ENCODE measurements around the gene ANKRD39. TPM values are rescaled to one million over a fixed set of nuclear protein-coding genes. Genes with fewer than 3 reads are reported as not detected.
A peak's percentile ranks its signal among the peaks of the same experiment; 100 is the strongest.

ANKRD39 gene
- total RNA-seq, 1 experiment from 2014 or later, result 11.1 TPM

DNA sequence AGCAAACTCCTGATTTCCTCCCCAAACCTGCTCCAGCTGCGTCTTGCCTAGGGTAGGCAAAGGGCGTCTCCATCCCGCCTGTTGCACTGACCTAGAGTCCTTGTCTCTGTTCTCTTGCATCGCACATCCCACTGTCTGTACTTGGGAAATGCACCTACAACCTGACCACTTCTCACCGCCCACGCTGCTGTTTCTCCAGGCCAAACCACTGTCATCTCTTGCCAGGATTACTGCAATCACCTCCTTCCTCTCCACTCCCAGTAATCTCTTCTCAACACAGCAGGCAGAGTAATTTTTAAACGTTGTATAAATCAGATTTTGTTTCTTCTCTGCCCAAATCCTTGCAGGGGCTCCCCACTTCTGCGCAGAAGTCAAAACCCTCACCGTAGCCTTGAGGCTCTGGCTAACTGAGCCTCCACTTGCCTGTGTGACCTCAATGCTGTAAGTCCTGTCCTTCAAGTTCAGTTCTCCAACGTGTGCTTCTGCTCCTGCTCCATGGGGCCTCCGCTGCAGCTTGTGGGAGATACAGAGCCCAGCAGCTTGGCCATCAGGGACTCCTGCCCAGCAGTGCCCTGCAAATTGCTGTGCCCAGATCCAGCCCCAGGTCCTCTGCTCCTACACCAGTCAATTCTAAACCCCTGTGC is 39.8 kb upstream of the ANKRD39 start:
- Histone ChIP-seq H3K9me3 (ENCODE audit: low read length) (no peaks in the 10 kb centered on the region), H3K27ac (ENCODE audit: low read length) (no peak overlapping the region), H3K27me3 (ENCODE audit: low read length) (no peaks in the 10 kb centered on the region), H3K9ac (ENCODE audit: low read length) (no peak overlapping the region), H3K9me2 (replicated peaks; ENCODE audit: insufficient read depth, low read length) (no peaks in the 10 kb centered on the region), H3K79me2 (ENCODE audit: low read length) (no peaks in the 10 kb centered on the region), H3K36me3 (ENCODE audit: insufficient read depth, low read length) (no peaks in the 10 kb centered on the region), H3K4me3 (ENCODE audit: low read length) (no peak overlapping the region), H3K4me2 (ENCODE audit: low read depth, low read length, poor library complexity, severe bottlenecking) (no peak overlapping the region), H3K4me1 (ENCODE audit: low read length) (peaks cover 7% of the 10 kb centered on the region), H4K20me1 (ENCODE audit: insufficient read depth, low read depth, low read length) (no peaks in the 10 kb centered on the region), H2AFZ (ENCODE audit: low read length) (no peak overlapping the region)
- DNase-seq, result no peak

DNA sequence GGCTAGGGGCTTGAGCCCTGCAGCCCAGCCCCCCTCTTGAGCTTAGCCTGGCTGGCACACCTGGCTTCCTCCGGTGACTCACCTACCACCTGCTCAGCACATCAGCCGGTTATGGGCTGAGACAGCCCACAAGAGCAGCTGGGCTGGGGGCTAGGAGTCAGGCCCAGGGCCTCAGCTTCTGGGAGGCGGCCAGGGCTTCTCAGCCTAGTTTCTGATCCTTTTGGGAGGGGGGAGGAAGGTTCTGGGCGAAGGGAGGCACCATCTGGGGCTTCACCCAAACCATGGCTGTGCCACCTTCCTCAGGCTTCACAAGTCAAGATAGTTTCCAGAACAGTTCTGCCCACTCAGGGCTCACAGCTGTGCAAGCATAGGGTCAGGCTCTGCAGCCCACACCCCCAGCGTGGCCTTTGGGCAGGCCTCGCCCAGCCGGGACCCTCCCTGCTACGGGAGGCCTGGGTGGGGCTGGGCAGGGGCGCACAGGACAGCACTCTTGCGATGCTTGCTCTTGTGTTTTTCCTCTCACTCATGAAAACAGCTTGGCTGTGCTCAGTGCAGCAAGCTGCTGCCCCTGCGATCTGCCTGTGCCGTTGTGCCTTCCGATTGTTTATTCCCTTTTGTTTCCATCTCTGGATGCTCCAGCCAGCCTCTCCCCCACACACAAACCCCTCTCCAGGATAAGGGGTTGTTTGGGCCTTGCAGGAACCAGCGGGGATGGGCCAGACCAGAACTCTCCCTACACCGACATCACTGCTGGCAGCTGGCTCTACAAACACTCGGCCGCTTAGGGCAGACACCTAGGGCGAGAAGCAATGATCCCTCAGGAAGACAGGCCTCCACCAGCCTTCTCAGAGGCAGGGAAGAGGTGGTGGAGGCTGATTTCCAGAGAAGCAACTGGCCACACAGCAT is 38.2 kb upstream of the ANKRD39 start:
- Histone ChIP-seq H3K9me3 (ENCODE audit: low read length) (no peaks in the 10 kb centered on the region), H3K27ac (ENCODE audit: low read length) (no peak overlapping the region), H3K4me3 (ENCODE audit: low read length) (no peak overlapping the region), H3K27me3 (ENCODE audit: low read length) (no peaks in the 10 kb centered on the region), H3K36me3 (ENCODE audit: insufficient read depth, low read length) (no peaks in the 10 kb centered on the region), H4K20me1 (ENCODE audit: insufficient read depth, low read depth, low read length) (no peaks in the 10 kb centered on the region), H3K9ac (ENCODE audit: low read length) (no peak overlapping the region), H3K9me2 (replicated peaks; ENCODE audit: insufficient read depth, low read length) (no peaks in the 10 kb centered on the region), H3K4me2 (ENCODE audit: low read depth, low read length, poor library complexity, severe bottlenecking) (no peak overlapping the region), H3K79me2 (ENCODE audit: low read length) (no peaks in the 10 kb centered on the region), H2AFZ (ENCODE audit: low read length) (no peak overlapping the region), H3K4me1 (ENCODE audit: low read length) (peaks cover 12% of the 10 kb centered on the region)
- DNase-seq, result no peak

DNA sequence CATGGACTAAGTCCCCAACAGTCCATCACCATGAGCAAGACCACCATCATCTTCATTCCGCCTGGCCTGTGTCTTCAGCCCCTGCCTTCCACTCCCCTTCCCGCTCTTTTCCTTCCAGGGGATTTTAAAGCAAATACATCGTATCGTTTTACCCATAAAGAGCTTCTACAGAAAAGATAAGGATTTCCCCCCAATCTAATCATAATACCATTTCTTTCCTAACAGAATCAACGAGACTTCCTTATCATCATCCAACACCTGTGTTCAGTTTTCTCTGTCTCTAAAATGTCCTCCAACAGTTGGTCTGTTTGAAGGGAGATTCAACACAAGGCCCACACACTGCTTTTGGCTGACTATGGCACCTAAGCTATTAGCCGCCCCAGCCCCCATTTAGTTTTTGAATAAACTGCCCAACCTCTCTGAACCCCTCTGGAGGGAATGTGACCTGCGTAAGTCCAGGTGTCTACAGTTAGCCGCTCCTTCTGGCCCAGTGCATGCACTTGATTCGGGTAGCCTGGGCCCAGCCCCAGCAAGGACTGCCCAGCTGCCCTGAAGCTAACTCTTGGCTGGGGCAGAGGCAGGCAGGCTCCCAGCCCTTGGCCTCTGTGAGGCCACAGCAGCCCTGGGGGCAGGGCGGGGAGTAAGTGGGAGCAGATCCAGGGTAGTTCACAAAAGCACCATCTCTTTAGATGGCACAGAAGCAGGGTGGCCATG is 37.4 kb upstream of the ANKRD39 start:
- Histone ChIP-seq H3K79me2 (ENCODE audit: low read length) (no peaks in the 10 kb centered on the region), H2AFZ (ENCODE audit: low read length) (no peak overlapping the region), H3K4me2 (ENCODE audit: low read depth, low read length, poor library complexity, severe bottlenecking) (no peak overlapping the region), H3K9me3 (ENCODE audit: low read length) (no peaks in the 10 kb centered on the region), H3K4me3 (ENCODE audit: low read length) (no peak overlapping the region), H3K9ac (ENCODE audit: low read length) (no peak overlapping the region), H3K36me3 (ENCODE audit: insufficient read depth, low read length) (no peaks in the 10 kb centered on the region), H3K27me3 (ENCODE audit: low read length) (no peaks in the 10 kb centered on the region), H3K27ac (ENCODE audit: low read length) (no peak overlapping the region), H4K20me1 (ENCODE audit: insufficient read depth, low read depth, low read length) (no peaks in the 10 kb centered on the region), H3K9me2 (replicated peaks; ENCODE audit: insufficient read depth, low read length) (no peaks in the 10 kb centered on the region), H3K4me1 (ENCODE audit: low read length) (peaks cover 12% of the 10 kb centered on the region)
- no peak for DNase-seq

DNA sequence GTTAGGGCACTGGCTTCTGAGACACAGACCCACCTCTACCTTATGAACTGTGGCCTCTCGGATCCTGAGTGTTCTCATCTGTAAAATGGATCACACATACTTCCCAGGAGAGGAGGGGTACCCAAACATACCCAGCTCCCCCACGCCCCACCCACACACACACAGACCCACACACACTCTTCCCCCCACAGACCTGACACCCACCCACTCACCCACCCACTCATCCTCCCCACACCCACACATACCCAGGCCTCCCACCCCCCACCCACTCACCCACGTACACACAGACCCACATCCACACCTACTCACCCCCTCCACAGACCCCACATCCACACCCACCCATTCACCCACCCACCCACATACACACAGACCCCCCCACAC is 36.3 kb upstream of the ANKRD39 start:
- Histone ChIP-seq H3K9me3 (ENCODE audit: low read length) (no peaks in the 10 kb centered on the region), H3K36me3 (ENCODE audit: insufficient read depth, low read length) (no peaks in the 10 kb centered on the region), H3K79me2 (ENCODE audit: low read length) (no peaks in the 10 kb centered on the region), H2AFZ (ENCODE audit: low read length) (no peak overlapping the region), H3K9ac (ENCODE audit: low read length) (no peak overlapping the region), H3K27ac (ENCODE audit: low read length) (no peak overlapping the region), H4K20me1 (ENCODE audit: insufficient read depth, low read depth, low read length) (no peaks in the 10 kb centered on the region), H3K4me2 (ENCODE audit: low read depth, low read length, poor library complexity, severe bottlenecking) (no peak overlapping the region), H3K9me2 (replicated peaks; ENCODE audit: insufficient read depth, low read length) (no peaks in the 10 kb centered on the region), H3K4me1 (ENCODE audit: low read length) (peaks cover 12% of the 10 kb centered on the region), H3K4me3 (ENCODE audit: low read length) (no peak overlapping the region), H3K27me3 (ENCODE audit: low read length) (no peaks in the 10 kb centered on the region)
- no peak for DNase-seq

DNA sequence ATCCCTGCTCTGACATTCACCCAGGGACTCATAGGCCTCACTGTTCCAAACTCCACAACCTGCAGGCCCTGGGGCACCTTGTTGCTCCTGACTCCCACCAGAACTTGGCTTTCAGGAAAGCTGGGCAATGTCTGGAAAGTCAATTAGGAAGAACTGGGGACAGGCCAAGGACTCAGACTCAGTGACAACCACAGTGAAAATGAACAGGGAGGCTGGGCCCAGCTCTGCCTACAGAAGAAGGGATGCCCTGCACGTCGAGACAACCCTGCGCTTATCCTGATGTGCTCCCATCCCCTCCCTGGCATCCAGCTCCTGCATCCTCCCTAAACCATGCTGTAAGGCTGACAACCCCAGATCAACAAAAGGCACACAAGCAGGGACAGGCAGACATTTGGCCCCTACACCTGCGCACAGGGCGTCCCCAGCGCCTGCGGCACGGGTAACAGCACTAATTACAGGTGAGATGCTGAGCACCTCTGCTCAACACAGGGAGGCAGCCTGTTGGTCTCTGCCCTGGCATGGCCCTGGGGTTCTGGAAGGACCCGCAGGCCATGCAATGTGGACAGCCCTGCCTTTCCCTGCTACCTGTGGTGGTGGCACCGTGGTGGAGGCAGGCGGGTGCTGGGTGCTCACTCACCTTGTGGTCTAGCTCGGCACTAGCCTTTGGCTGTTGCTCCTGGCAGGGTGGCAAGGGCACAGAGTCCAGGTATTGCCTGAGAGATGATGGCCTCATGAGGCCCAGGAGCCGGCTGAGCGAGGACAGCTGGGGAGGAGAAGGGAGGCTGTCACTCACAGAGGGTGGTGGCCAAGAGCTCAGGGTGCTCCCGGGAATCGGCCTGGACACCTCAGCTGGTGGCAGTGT is 35.7 kb upstream of the ANKRD39 start:
- H2AFZ ChIP-seq (ENCODE audit: low read length), result no peak overlapping the region
- no peak overlapping the region for H3K4me3 ChIP-seq (ENCODE audit: low read length)
- no peaks in the 10 kb centered on the region for H3K79me2 ChIP-seq (ENCODE audit: low read length)
- H3K4me1 ChIP-seq (ENCODE audit: low read length), result peaks cover 12% of the 10 kb centered on the region
- H3K36me3 ChIP-seq (ENCODE audit: insufficient read depth, low read length), result no peaks in the 10 kb centered on the region
- no peaks in the 10 kb centered on the region for H4K20me1 ChIP-seq (ENCODE audit: insufficient read depth, low read depth, low read length)
- H3K9ac ChIP-seq (ENCODE audit: low read length), result no peak overlapping the region
- no peaks in the 10 kb centered on the region for H3K9me2 ChIP-seq (replicated peaks; ENCODE audit: insufficient read depth, low read length)
- no peaks in the 10 kb centered on the region for H3K9me3 ChIP-seq (ENCODE audit: low read length)
- peak overlapping the region; percentile 27 for H3K4me2 ChIP-seq (ENCODE audit: low read depth, low read length, poor library complexity, severe bottlenecking)
- no peak for DNase-seq
- no peaks in the 10 kb centered on the region for H3K27me3 ChIP-seq (ENCODE audit: low read length)
- H3K27ac ChIP-seq (ENCODE audit: low read length), result no peak overlapping the region

DNA sequence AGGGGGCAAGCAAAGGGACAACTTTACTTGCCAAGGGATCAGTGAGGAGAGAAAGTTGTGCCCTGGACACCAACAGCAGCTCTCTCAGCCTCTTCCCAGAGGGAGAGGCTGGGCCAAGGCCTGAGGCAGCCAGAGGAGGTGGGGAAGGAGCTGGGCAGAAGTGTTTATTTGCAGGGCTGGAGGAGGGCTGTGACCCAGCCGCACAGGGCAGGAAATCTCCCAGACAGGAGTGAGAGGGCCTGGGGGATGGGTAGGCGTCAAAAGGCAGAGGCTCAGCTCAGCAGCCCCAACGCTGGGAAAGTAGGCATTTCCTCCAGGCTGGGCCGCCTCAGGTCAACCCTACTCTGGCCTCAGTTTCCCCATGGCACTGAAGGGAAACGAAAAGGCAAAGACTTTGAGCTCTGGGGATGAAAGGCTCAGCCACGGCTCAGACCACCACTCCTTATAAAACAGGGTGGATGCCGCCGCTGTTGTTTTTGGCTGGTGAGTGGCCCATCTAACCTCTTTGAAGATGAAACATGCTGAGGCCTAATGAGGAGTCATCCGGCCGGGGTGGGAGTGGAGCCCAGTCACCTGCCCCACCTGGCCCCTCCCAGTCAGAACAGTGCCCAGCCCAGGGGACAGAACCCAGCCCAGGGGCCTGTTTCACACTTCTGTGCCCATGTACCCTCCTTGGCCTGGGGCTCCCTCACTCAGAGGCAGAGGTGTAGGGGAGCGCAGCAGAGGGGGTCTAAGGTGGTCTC is 33.9 kb upstream of the ANKRD39 start:
- Histone ChIP-seq H2AFZ (ENCODE audit: low read length) (no peak overlapping the region), H3K4me3 (ENCODE audit: low read length) (no peak overlapping the region), H3K4me1 (ENCODE audit: low read length) (peaks cover 12% of the 10 kb centered on the region)

DNA sequence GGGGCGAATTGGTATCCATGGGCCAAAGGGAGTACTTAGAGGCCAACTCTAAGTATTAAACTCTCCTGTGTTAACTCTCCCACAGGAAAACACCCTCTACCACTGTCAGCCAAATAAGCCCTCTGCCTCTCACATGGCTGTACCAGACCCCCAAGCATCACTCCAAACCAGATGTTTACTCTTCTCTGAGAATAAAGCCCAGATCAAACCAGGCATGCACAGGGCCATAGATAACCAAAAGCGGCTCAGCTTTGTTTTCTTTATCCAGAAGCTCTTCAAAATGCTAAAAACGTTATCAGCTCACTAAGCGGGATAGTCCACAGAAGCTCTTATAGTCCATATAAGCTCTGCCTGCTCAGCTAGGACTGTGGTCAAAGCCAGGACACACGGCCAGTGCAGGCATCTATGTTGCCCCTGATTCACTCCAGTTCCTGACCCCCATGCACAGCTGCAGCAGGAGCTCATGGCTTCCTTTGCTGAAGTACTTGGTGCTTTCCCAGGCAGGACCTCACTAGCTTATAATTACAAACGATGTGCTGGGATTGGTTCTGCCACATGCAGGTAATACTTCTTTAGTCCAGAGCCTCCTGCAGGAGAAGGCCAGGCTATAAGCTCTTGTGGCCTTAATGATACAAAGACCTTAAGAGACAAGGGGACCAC is 33.0 kb upstream of the ANKRD39 start:
- Histone ChIP-seq H4K20me1 (ENCODE audit: insufficient read depth, low read depth, low read length) (no peaks in the 10 kb centered on the region), H3K4me2 (ENCODE audit: low read depth, low read length, poor library complexity, severe bottlenecking) (no peak overlapping the region)

More for the DNA sequence above, 33.9 kb upstream of the ANKRD39 start:
- H4K20me1 ChIP-seq (ENCODE audit: insufficient read depth, low read depth, low read length), result no peaks in the 10 kb centered on the region
- no peak for DNase-seq
- no peak overlapping the region for H3K27ac ChIP-seq (ENCODE audit: low read length)
- no peak overlapping the region for H3K4me2 ChIP-seq (ENCODE audit: low read depth, low read length, poor library complexity, severe bottlenecking)
- H3K9me2 ChIP-seq (replicated peaks; ENCODE audit: insufficient read depth, low read length), result no peaks in the 10 kb centered on the region
- no peaks in the 10 kb centered on the region for H3K36me3 ChIP-seq (ENCODE audit: insufficient read depth, low read length)
- H3K9me3 ChIP-seq (ENCODE audit: low read length), result no peaks in the 10 kb centered on the region
- no peaks in the 10 kb centered on the region for H3K27me3 ChIP-seq (ENCODE audit: low read length)
- no peaks in the 10 kb centered on the region for H3K79me2 ChIP-seq (ENCODE audit: low read length)
- no peak overlapping the region for H3K9ac ChIP-seq (ENCODE audit: low read length)

More for the DNA sequence above, 33.0 kb upstream of the ANKRD39 start:
- Histone ChIP-seq H3K4me3 (ENCODE audit: low read length) (no peak overlapping the region), H3K27ac (ENCODE audit: low read length) (no peak overlapping the region), H3K9me3 (ENCODE audit: low read length) (no peaks in the 10 kb centered on the region), H3K4me1 (ENCODE audit: low read length) (peaks cover 12% of the 10 kb centered on the region), H3K27me3 (ENCODE audit: low read length) (no peaks in the 10 kb centered on the region), H3K9ac (ENCODE audit: low read length) (no peak overlapping the region), H3K36me3 (ENCODE audit: insufficient read depth, low read length) (no peaks in the 10 kb centered on the region), H3K9me2 (replicated peaks; ENCODE audit: insufficient read depth, low read length) (no peaks in the 10 kb centered on the region), H3K79me2 (ENCODE audit: low read length) (no peaks in the 10 kb centered on the region), H2AFZ (ENCODE audit: low read length) (no peak overlapping the region)
- no peak for DNase-seq

Measured in Karpas-422 (cell line).